ENCODE data around the gene BRAF. TPM values are rescaled to one million over a fixed set of nuclear protein-coding genes. Genes with fewer than 3 reads are reported as not detected.

Gene BRAF
- total RNA-seq, 1 experiment from 2014 or later = 31.3 TPM

- CTCF ChIA-PET = interaction anchor here (0.6 kb wide), 1 partner anchor 620 kb away, joined by 3 read pairs; no protein-coding TSS in a partner anchor
- TF ChIP-seq CTCF (IDR thresholded peaks at IDR 0.05; ENCODE audit: unreplicated experiment) = no peak
- Mint-ChIP-seq H3K27ac (ENCODE audit: unreplicated experiment) (no peak overlapping the region), H3K27me3 (ENCODE audit: unreplicated experiment) (no peaks in the 10 kb centered on the region), H3K4me3 (ENCODE audit: low read depth, unreplicated experiment) (no peak overlapping the region), H3K36me3 (ENCODE audit: insufficient read depth, unreplicated experiment) (peaks cover 8% of the 10 kb centered on the region), H3K4me1 (ENCODE audit: low read depth, unreplicated experiment) (no peaks in the 10 kb centered on the region), H3K9me3 (ENCODE audit: low read depth, unreplicated experiment) (no peaks in the 10 kb centered on the region)
- intact Hi-C loops (cut with micrococcal nuclease; ENCODE audit: unreplicated experiment) = no loop called here
- no peak for DNase-seq
- no TSS peak for BruUV-seq (replicated peaks)
Observed at GRCh38 chr7:140688341-140688740, 236.4 kb downstream of the BRAF start.

DNA sequence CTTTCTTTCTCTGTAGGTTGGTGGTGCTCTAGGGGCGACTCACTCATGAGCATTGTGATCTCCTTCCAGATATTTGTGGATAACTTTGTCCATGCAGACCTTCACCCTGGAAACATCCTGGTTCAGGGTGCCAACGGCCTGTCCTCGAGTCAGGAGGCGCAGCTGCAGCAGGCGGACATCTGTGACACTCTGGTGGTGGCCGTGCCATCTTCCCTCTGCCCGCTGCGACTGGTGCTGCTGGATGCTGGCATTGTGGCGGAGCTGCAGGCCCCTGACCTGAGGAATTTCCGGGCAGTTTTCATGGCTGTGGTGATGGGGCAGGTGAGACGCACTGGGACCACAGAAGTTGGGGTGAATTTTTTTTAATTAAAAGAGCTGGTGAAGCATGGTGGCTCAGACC, 237.8 kb downstream of the BRAF start:
- Mint-ChIP-seq H3K27ac (ENCODE audit: unreplicated experiment) (no peak overlapping the region), H3K9me3 (ENCODE audit: low read depth, unreplicated experiment) (no peaks in the 10 kb centered on the region), H3K4me1 (ENCODE audit: low read depth, unreplicated experiment) (no peaks in the 10 kb centered on the region), H3K4me3 (ENCODE audit: low read depth, unreplicated experiment) (no peak overlapping the region), H3K36me3 (ENCODE audit: insufficient read depth, unreplicated experiment) (peaks cover 8% of the 10 kb centered on the region), H3K27me3 (ENCODE audit: unreplicated experiment) (no peaks in the 10 kb centered on the region)
- CTCF ChIA-PET = interaction anchor here (0.6 to 2.0 kb wide), 3 partner anchors 11 to 1385 kb away, joined by 3 to 5 read pairs (median 4); no protein-coding TSS in a partner anchor
- no TSS peak for BruUV-seq (replicated peaks)
- DNase-seq = no peak
- TF ChIP-seq CTCF (IDR thresholded peaks at IDR 0.05; ENCODE audit: unreplicated experiment) = no peak
- intact Hi-C loops (cut with micrococcal nuclease; ENCODE audit: unreplicated experiment) = no loop called here

- Mint-ChIP-seq H3K4me1 (ENCODE audit: low read depth, unreplicated experiment) (no peaks in the 10 kb centered on the region), H3K36me3 (ENCODE audit: insufficient read depth, unreplicated experiment) (peaks cover 8% of the 10 kb centered on the region), H3K4me3 (ENCODE audit: low read depth, unreplicated experiment) (no peak overlapping the region), H3K9me3 (ENCODE audit: low read depth, unreplicated experiment) (no peaks in the 10 kb centered on the region), H3K27ac (ENCODE audit: unreplicated experiment) (no peak overlapping the region), H3K27me3 (ENCODE audit: unreplicated experiment) (no peaks in the 10 kb centered on the region)
- TF ChIP-seq CTCF (IDR thresholded peaks at IDR 0.05; ENCODE audit: unreplicated experiment) = no peak
- no TSS peak for BruUV-seq (replicated peaks)
- intact Hi-C loops (cut with micrococcal nuclease; ENCODE audit: unreplicated experiment) = no loop called here
- CTCF ChIA-PET = interaction anchor here (2.0 kb wide), 1 partner anchor 10 kb away, joined by 5 read pairs; no protein-coding TSS in a partner anchor
- DNase-seq = no peak
Observed at GRCh38 chr7:140685407-140686087, 239.2 kb downstream of the BRAF start.

- Mint-ChIP-seq H3K27ac (ENCODE audit: unreplicated experiment) (no peak overlapping the region), H3K4me1 (ENCODE audit: low read depth, unreplicated experiment) (no peaks in the 10 kb centered on the region), H3K27me3 (ENCODE audit: unreplicated experiment) (no peaks in the 10 kb centered on the region), H3K36me3 (ENCODE audit: insufficient read depth, unreplicated experiment) (peaks cover 9% of the 10 kb centered on the region), H3K4me3 (ENCODE audit: low read depth, unreplicated experiment) (no peak overlapping the region), H3K9me3 (ENCODE audit: low read depth, unreplicated experiment) (no peaks in the 10 kb centered on the region)
- BruUV-seq (replicated peaks) = no TSS peak
- no peak for DNase-seq
- TF ChIP-seq CTCF (IDR thresholded peaks at IDR 0.05; ENCODE audit: unreplicated experiment) = no peak
- CTCF ChIA-PET = no interaction called here
- intact Hi-C loops (cut with micrococcal nuclease; ENCODE audit: unreplicated experiment) = no loop called here
Observed at GRCh38 chr7:140684066-140684950, 240.4 kb downstream of the BRAF start.
